ENCODE results near the gene DYNC1I1.

The DYNC1I1 gene

DNA sequence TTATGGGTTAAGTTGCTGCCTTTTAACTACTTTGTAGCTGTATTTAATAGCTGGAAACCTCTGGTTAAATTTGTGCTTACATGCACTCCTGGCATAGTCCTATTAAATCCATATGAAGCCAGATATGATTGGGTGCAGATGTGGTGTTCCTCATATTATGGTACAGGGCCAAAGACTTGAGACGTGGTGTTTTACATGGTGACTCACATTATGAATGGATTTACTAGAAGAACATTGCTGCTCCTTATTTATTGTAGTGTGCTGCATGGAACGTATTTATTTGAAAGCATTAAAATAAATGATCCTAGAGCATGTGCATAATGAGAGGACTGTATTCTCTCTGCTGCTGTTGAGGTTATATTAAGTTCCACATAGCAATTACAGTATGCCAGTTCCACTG lies 325.5 kb downstream of the DYNC1I1 start:
- Histone ChIP-seq H3K9me3 (ENCODE audit: insufficient read depth, low read length) (no peaks in the 10 kb centered on the region), H3K27me3 (ENCODE audit: low read length) (no peaks in the 10 kb centered on the region), H3F3A (ENCODE audit: insufficient read depth) (no peaks in the 10 kb centered on the region), H3K79me2 (ENCODE audit: insufficient read depth, low read length) (no peaks in the 10 kb centered on the region), H3K27ac (ENCODE audit: low read depth, low read length) (no peak overlapping the region), H3K9ac (ENCODE audit: low read length) (no peak overlapping the region), H2AFZ (ENCODE audit: low read depth, low read length, severe bottlenecking) (no peak overlapping the region), H3K9me2 (replicated peaks; ENCODE audit: insufficient read depth, low read length) (no peaks in the 10 kb centered on the region), H3K36me3 (ENCODE audit: low read length) (no peaks in the 10 kb centered on the region), H3K4me3 (ENCODE audit: insufficient read depth, low read length, poor library complexity, severe bottlenecking) (no peak overlapping the region), H3K4me2 (ENCODE audit: low read depth, low read length, poor library complexity, severe bottlenecking) (no peak overlapping the region), H4K20me1 (ENCODE audit: low read depth, low read length) (no peaks in the 10 kb centered on the region)
- TF ChIP-seq, protein P1, sequence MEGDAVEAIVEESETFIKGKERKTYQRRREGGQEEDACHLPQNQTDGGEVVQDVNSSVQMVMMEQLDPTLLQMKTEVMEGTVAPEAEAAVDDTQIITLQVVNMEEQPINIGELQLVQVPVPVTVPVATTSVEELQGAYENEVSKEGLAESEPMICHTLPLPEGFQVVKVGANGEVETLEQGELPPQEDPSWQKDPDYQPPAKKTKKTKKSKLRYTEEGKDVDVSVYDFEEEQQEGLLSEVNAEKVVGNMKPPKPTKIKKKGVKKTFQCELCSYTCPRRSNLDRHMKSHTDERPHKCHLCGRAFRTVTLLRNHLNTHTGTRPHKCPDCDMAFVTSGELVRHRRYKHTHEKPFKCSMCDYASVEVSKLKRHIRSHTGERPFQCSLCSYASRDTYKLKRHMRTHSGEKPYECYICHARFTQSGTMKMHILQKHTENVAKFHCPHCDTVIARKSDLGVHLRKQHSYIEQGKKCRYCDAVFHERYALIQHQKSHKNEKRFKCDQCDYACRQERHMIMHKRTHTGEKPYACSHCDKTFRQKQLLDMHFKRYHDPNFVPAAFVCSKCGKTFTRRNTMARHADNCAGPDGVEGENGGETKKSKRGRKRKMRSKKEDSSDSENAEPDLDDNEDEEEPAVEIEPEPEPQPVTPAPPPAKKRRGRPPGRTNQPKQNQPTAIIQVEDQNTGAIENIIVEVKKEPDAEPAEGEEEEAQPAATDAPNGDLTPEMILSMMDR (IDR thresholded peaks at IDR 0.05; ENCODE audit: insufficient read depth, low read length, poor library complexity, severe bottlenecking), result no peak
- TF ChIP-seq EZH2phosphoT487 (conservative IDR thresholded peaks at IDR 0.05; ENCODE audit: low read length), result no peak

GRCh38 chr7:96100737-96101136 lies 328.4 kb downstream of the DYNC1I1 start:
- H2AFZ ChIP-seq (ENCODE audit: low read depth, low read length, severe bottlenecking), result no peak overlapping the region

DNA sequence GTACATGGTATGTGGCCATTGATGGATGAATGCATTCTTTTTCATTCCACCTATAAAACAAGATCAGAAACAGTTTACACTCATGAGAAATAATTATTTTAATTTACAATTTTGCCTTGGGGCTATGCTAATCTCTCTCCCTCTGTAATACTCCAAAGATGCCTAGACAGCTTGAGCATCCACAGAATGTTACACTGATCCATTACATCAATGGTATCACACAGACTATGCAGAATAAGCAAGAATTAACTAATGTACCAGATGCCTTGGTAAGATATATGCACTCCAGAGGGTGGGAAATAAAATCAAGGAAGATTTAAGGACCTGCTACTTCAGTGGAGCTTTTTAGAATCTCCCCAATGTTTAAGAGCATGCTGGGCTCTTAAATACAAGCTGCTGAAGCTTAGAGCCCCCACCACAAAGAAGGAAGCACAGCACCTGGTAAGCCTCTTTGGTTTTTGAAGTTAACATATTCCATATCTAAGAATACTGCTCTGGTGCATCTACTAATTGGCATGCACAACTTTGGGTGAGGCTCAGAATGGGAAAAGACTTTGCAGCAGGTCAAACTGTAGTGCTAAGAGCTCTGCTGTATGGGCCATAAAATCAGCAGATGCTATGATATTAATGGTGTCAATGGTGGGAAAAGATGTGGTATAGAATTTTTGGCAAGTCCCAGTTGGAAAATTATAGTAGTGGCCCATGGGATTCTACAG lies 329.9 kb downstream of the DYNC1I1 start:
- H3K36me3 ChIP-seq (ENCODE audit: low read length), result no peaks in the 10 kb centered on the region
- no peaks in the 10 kb centered on the region; the same call in 1 of the 2 replicates for H4K20me1 ChIP-seq (ENCODE audit: low read depth, low read length)
- H2AFZ ChIP-seq (ENCODE audit: low read depth, low read length, severe bottlenecking), result no peak overlapping the region
- no peaks in the 10 kb centered on the region for H3F3A ChIP-seq (ENCODE audit: insufficient read depth)
- H3K27ac ChIP-seq (ENCODE audit: low read depth, low read length), result no peak overlapping the region
- no peak overlapping the region for H3K4me3 ChIP-seq (ENCODE audit: insufficient read depth, low read length, poor library complexity, severe bottlenecking)
- no peaks in the 10 kb centered on the region for H3K9me3 ChIP-seq (ENCODE audit: insufficient read depth, low read length)
- no peaks in the 10 kb centered on the region for H3K9me2 ChIP-seq (replicated peaks; ENCODE audit: insufficient read depth, low read length)
- no peak overlapping the region for H3K4me2 ChIP-seq (ENCODE audit: low read depth, low read length, poor library complexity, severe bottlenecking)
- TF ChIP-seq, protein P1 (IDR thresholded peaks at IDR 0.05; ENCODE audit: insufficient read depth, low read length, poor library complexity, severe bottlenecking), result no peak
- TF ChIP-seq EZH2phosphoT487 (conservative IDR thresholded peaks at IDR 0.05; ENCODE audit: low read length), result no peak
- H3K27me3 ChIP-seq (ENCODE audit: low read length), result no peaks in the 10 kb centered on the region
- H3K79me2 ChIP-seq (ENCODE audit: insufficient read depth, low read length), result no peaks in the 10 kb centered on the region
- H3K9ac ChIP-seq (ENCODE audit: low read length), result no peak overlapping the region

More at GRCh38 chr7:96100737-96101136, 328.4 kb downstream of the DYNC1I1 start:
- H3K9me3 ChIP-seq (ENCODE audit: insufficient read depth, low read length), result no peaks in the 10 kb centered on the region
- TF ChIP-seq, protein P1 (IDR thresholded peaks at IDR 0.05; ENCODE audit: insufficient read depth, low read length, poor library complexity, severe bottlenecking), result no peak
- TF ChIP-seq EZH2phosphoT487 (conservative IDR thresholded peaks at IDR 0.05; ENCODE audit: low read length), result no peak
- no peaks in the 10 kb centered on the region for H3K79me2 ChIP-seq (ENCODE audit: insufficient read depth, low read length)
- no peak overlapping the region for H3K27ac ChIP-seq (ENCODE audit: low read depth, low read length)
- no peak overlapping the region for H3K4me3 ChIP-seq (ENCODE audit: insufficient read depth, low read length, poor library complexity, severe bottlenecking)
- H3F3A ChIP-seq (ENCODE audit: insufficient read depth), result no peaks in the 10 kb centered on the region
- H3K36me3 ChIP-seq (ENCODE audit: low read length), result no peaks in the 10 kb centered on the region
- H3K9me2 ChIP-seq (replicated peaks; ENCODE audit: insufficient read depth, low read length), result no peaks in the 10 kb centered on the region
- H3K27me3 ChIP-seq (ENCODE audit: low read length), result no peaks in the 10 kb centered on the region
- no peak overlapping the region for H3K9ac ChIP-seq (ENCODE audit: low read length)
- no peaks in the 10 kb centered on the region; the same call in 1 of the 2 replicates for H4K20me1 ChIP-seq (ENCODE audit: low read depth, low read length)
- no peak overlapping the region for H3K4me2 ChIP-seq (ENCODE audit: low read depth, low read length, poor library complexity, severe bottlenecking)
